WERI-Rb-1 (cell line): Measurements from ENCODE around the gene SLC25A43.

Experiments used
- DNase-seq: peaks from one replicate; pipeline ENCODE4 v3.0.0-alpha.2; 2020
- H3K27ac ChIP-seq: fragments of 250-450 bp; sonication (Bioruptor Pico); 2 replicates; pipeline ENCODE4 v1.5.1; 2020; ENCODE audit warnings: mild to moderate bottlenecking, moderate library complexity
- H3K27me3 ChIP-seq: fragments of 250-450 bp; sonication (Bioruptor Pico); 2 replicates; pipeline ENCODE4 v1.5.1; 2021; ENCODE audit warnings: mild to moderate bottlenecking, low read depth, moderate library complexity; ENCODE audit not compliant: insufficient read depth, severe bottlenecking
- H3K36me3 ChIP-seq: fragments of 250-450 bp; sonication (Bioruptor Pico); 2 replicates; pipeline ENCODE4 v1.5.1; 2020; ENCODE audit warnings: mild to moderate bottlenecking, moderate library complexity
- H3K4me3 ChIP-seq: 2 replicates; pipeline ENCODE4 v1.5.1; 2011; ENCODE audit warnings: low read depth, mild to moderate bottlenecking, control low read depth, low read length
- H3K9me3 ChIP-seq: fragments of 250-450 bp; sonication (Bioruptor Pico); 2 replicates; pipeline ENCODE4 v1.5.1; 2021; ENCODE audit warnings: mild to moderate bottlenecking, moderate library complexity; ENCODE audit not compliant: severe bottlenecking
- CTCF ChIP-seq: IDR thresholded peaks from 2 replicates; pipeline ENCODE4 v1.5.1; 2011; ENCODE audit warnings: low read depth, mild to moderate bottlenecking, control low read depth, inconsistent platforms, low read length

The SLC25A43 gene

GRCh38 chrX:119495734-119496726, 96.9 kb downstream of the SLC25A43 start:
- Histone ChIP-seq H3K4me3 (no peak overlapping the region), H3K27me3 (no peaks in the 10 kb centered on the region), H3K36me3 (no peaks in the 10 kb centered on the region), H3K9me3 (no peaks in the 10 kb centered on the region), H3K27ac (no peak overlapping the region)
- TF ChIP-seq CTCF: no peak
- no peak for DNase-seq

- DNase-seq: no peak
- H3K36me3 ChIP-seq: no peaks in the 10 kb centered on the region
- H3K9me3 ChIP-seq: no peaks in the 10 kb centered on the region
- TF ChIP-seq CTCF: no peak
- no peak overlapping the region for H3K27ac ChIP-seq
- H3K4me3 ChIP-seq: no peak overlapping the region
- no peaks in the 10 kb centered on the region for H3K27me3 ChIP-seq
These were observed 98.0 kb downstream of the SLC25A43 start for GRCh38 chrX:119497185-119497584.

- no peak for DNase-seq
- no peaks in the 10 kb centered on the region for H3K36me3 ChIP-seq
- H3K27me3 ChIP-seq: peaks cover 2% of the 10 kb centered on the region
- H3K4me3 ChIP-seq: no peak overlapping the region
- TF ChIP-seq CTCF: no peak
- no peaks in the 10 kb centered on the region for H3K9me3 ChIP-seq
- H3K27ac ChIP-seq: no peak overlapping the region
These were observed 101.1 kb downstream of the SLC25A43 start for GRCh38 chrX:119500061-119500800.

GRCh38 chrX:119501511-119502148, 102.5 kb downstream of the SLC25A43 start:
- TF ChIP-seq CTCF: no peak
- H3K27ac ChIP-seq: no peak overlapping the region

GRCh38 chrX:119502727-119503483, 103.8 kb downstream of the SLC25A43 start:
- no peak for DNase-seq
- no peak overlapping the region for H3K27ac ChIP-seq
- H3K36me3 ChIP-seq: no peaks in the 10 kb centered on the region
- no peak for TF ChIP-seq CTCF
- H3K9me3 ChIP-seq: no peaks in the 10 kb centered on the region
- H3K27me3 ChIP-seq: peaks cover 3% of the 10 kb centered on the region
- no peak overlapping the region for H3K4me3 ChIP-seq

More at GRCh38 chrX:119501511-119502148, 102.5 kb downstream of the SLC25A43 start:
- Histone ChIP-seq H3K9me3 (no peaks in the 10 kb centered on the region), H3K27me3 (peaks cover 3% of the 10 kb centered on the region), H3K4me3 (no peak overlapping the region), H3K36me3 (no peaks in the 10 kb centered on the region)
- DNase-seq: no peak
